PC-3 (cell line): ENCODE results near the gene LMO1.

Source experiments
- EZH2phosphoT487 ChIP-seq: fragments of 300-600 bp; sonication (generic); IDR thresholded peaks from 2 replicates; pipeline ENCODE4 v1.6.1; 2018; ENCODE audit warnings: mild to moderate bottlenecking, antibody characterized with exemption, low read length, borderline replicate concordance
- TF ChIP-seq, protein P1 (sequence below): fragments of 300-600 bp; sonication (generic); conservative IDR thresholded peaks from 2 replicates; pipeline ENCODE4 v1.5.1; 2017; ENCODE audit warnings: antibody characterized with exemption, low read depth, mild to moderate bottlenecking, low read length

DNA sequence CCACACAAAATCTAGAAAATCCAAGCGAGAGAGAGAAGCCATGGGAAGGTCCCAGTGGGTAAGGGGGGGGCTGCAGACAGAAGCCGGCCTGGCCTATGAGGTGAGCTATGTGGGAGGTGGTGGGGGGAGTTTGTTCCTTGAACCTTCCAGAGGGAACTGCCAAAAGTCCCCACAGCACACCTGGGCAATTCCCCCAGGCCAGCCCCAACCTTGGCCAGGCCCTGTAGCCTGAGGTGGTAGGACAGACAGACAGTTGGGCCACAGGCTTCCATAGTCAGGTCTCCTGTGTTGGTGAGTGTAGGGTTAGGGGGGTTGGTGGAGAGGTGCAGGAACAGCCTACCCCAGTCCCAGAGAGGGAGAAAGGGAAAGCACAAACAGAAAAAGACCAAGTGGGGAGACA, 39.0 kb downstream of the LMO1 start:
- TF ChIP-seq, protein P1, sequence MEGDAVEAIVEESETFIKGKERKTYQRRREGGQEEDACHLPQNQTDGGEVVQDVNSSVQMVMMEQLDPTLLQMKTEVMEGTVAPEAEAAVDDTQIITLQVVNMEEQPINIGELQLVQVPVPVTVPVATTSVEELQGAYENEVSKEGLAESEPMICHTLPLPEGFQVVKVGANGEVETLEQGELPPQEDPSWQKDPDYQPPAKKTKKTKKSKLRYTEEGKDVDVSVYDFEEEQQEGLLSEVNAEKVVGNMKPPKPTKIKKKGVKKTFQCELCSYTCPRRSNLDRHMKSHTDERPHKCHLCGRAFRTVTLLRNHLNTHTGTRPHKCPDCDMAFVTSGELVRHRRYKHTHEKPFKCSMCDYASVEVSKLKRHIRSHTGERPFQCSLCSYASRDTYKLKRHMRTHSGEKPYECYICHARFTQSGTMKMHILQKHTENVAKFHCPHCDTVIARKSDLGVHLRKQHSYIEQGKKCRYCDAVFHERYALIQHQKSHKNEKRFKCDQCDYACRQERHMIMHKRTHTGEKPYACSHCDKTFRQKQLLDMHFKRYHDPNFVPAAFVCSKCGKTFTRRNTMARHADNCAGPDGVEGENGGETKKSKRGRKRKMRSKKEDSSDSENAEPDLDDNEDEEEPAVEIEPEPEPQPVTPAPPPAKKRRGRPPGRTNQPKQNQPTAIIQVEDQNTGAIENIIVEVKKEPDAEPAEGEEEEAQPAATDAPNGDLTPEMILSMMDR = no peak
- no peak for TF ChIP-seq EZH2phosphoT487
